HG03521 (cell line): Measurements from ENCODE around the gene ATM.
"Not testable (repeated sequence)": the region's sequence is repeated elsewhere in the genome, so short reads cannot be mapped to it uniquely, and the experiment has no call there.

Source experiments
- ATAC-seq: cut with Tn5 transposase; IDR thresholded peaks from one replicate; pipeline ENCODE4 v1.9.1; 2021; ENCODE audit warnings: mild to moderate bottlenecking, moderate library complexity; ENCODE audit not compliant: unreplicated experiment

ATM gene

DNA sequence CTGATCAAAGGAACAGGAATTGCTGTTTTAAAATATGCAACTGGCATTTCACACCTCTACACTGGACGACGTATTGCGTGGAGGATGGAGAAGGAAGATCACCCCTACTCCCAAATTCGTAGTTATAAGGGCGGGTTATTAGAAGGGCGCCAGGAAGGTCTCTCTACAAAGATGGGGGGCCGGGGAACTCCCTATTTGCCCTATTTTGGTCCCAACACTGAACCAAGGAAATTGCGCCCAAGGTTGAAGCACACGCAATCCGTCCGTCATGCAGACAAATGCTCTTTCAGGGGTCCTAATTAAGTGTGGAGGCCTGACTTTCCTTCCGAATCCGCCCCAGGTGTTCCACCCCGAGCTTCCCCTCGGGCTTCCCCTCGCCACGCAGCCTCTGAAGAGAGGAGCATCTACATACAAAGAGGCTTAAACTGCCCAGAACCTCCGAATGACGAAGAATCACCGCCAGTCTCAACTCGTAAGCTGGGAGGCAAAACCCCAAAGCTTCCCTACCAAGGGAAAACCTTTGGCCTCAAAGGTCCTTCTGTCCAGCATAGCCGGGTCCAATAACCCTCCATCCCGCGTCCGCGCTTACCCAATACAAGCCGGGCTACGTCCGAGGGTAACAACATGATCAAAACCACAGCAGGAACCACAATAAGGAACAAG lies 825 bp upstream of the ATM start:
- ATAC-seq = no peak

DNA sequence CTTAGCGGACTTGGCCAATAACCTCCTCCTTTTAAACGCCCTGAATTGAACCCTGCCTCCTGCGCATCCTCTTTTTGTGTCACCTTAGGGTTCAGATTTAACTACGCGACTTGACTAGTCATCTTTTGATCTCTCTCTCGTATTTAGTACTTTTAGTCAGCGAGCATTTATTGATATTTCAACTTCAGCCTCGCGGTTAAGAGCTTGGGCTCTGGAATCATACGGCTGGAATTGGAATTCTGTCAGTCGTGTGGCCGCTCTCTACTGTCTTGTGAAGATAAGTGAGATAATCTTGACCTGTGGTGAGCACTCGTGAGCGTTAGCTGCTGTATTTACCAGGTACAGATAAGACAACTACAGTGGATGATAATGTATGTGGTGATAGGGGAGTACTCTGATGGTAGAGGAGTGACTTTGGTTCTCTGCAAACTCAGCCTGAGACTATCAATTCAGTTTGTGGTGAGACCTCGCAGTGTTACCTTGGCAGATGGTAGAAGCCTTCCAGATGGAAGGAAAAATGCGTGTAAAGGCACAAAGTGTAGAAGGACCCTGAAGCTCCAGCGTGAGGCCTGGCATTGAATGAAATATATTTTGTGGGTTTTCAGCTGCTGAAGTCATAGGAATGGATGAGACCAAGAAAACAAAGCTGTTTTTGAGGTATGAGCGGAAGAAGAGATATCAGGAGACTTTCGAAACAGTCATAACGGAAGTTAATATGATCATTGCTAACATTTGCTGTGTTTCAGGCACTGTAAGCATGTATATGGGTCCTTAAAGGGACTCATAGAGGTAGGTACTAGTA lies 682 bp downstream of the ATM start:
- ATAC-seq = no peak

DNA sequence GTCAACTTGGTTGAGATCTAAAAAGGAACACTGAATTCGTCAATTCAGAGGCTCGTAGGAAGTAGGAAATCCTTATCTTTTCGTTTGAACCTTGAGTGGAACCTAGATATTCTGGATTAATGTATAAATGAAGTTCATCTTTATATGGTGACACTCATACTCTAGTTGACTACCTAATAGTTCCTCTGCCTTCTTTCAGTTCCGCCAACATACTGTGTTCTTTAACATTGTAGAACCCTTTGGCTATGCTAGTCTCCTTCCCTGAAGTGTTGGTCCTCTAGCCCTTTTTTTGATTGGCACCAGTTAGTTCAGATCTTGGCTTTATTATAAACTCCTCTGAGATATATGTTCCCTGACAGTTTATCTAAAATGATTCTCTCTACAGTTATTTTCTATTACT lies 1.5 kb downstream of the ATM start:
- ATAC-seq = no peak

DNA sequence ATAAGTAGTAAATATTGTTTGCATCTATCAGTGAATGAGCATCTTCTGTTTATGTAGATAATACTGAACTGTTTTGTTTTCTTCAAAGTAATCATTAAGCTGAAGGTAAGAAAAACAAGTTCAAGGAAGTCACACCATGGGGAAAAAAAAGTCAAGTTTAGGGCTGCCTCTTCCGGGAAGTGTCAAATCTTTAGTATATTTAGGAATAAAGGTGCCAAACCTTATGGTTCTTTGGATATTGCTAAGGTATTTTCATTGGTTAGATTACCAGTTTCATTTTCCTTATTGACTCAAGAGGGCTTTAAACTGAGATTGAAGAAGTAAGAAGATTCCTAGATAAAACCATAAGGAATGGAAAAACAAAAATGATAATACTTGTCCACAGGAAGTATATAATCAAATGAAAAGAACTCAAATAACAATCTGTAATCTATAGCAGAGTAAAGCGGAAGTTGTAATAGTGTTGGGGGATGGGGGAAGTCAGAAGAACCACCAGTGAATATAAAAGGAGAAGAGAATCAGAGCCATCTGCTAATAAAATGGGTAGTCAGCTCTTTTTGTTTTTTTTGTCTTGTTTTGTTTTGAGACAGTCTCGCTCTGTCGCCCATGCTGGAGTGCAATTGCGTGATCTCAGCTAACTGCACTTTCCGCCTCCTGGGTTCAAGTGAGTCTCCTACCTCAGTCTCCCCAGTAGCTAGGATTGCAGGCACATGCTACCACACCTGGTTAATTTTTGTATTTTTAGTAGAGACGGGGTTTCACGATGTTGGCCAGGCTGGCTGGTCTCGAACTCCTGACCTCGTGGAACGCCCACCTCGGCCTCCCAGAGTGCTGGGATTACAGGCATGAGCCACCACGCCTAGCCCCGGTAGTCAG lies 2.3 kb downstream of the ATM start:
- ATAC-seq = no peak

- ATAC-seq = no peak
Observed at GRCh38 chr11:108226036-108226435, 3.2 kb downstream of the ATM start.

DNA sequence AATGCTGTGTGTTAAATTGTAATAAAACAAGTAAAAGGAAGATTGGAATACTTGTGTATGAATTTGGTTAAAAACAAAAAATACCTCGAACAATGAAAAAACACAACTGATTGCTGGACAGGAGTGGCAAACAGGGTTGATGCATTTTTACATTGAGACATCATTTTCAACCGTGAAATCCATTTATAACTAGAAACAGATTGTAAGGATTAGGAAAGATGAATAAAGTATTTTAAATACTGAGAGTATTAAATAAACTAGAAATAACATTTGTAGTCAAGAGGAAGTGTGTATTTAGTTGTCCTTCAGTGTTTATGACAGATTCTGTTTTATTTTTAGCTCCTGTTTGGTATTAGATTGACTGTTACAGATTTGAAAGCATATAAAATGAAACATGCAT lies 5.4 kb downstream of the ATM start:
- ATAC-seq = no peak

DNA sequence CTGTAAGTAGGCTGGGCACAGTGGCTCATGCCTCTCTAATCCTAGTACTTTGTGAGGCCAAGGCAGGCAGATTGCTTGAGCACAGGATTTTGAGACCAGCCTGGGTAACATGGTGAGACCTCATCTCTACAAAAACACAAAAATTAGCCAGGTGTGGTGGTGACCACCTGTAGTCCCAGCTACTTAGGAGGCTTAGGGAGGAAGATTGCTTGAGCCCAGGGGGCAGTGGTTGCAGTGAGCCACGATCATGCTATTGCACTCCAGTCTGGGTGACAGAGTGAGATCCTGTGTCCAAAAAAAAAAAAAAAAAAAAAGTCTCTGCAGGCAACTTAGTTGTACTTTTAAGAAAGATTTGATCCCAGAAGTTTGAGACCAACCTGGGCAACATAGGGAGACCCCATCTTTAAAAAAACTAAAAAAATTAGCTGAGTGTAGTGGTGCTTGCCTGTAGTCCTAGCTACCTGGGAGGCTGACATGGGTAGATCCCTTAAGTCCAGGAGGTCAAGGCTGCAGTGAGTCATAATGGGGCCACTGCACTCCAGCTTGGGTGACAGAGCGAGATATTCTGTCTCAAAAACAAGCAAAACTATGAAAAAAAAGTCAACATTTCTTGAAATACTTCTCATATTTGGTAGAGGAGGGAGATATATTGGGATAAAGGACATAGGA lies 10.5 kb downstream of the ATM start:
- ATAC-seq = no peak

- no peak for ATAC-seq
Observed at GRCh38 chr11:108235192-108235591, 12.3 kb downstream of the ATM start.

DNA sequence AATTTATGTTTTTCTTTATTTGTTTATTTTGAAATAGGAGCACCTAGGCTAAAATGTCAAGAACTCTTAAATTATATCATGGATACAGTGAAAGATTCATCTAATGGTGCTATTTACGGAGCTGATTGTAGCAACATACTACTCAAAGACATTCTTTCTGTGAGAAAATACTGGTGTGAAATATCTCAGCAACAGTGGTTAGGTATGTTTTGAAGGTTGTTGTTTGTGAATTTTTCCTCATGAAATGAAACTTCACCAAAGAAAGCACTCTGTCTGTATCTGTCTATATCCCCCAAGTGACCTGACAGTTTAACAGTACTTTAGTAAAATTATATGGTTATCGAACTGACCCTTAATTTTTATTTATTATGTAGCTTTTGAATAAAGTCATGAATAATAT lies 12.8 kb downstream of the ATM start:
- ATAC-seq = no peak

GRCh38 chr11:108237058-108237481 lies 14.2 kb downstream of the ATM start:
- ATAC-seq = peak; percentile 29

DNA sequence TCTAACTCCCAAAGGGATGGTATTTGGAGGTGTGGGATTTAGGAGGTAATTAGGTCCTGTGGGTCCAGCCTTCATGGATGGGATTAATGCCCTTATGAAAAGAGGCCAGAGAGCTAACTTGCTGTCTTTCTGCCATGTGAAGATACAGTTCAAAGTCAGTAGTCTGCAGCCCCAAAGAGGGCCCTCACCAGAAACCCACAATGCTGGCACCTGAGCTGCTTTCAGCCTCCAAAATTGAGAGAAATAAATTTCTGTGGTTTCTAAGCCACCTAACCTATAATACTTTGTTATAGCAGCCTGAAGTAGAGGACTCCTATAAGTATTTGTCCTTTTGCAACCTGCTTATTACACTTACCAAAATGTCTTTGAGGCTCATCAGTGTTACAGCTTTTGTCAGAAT lies 16.2 kb downstream of the ATM start:
- ATAC-seq = no peak

DNA sequence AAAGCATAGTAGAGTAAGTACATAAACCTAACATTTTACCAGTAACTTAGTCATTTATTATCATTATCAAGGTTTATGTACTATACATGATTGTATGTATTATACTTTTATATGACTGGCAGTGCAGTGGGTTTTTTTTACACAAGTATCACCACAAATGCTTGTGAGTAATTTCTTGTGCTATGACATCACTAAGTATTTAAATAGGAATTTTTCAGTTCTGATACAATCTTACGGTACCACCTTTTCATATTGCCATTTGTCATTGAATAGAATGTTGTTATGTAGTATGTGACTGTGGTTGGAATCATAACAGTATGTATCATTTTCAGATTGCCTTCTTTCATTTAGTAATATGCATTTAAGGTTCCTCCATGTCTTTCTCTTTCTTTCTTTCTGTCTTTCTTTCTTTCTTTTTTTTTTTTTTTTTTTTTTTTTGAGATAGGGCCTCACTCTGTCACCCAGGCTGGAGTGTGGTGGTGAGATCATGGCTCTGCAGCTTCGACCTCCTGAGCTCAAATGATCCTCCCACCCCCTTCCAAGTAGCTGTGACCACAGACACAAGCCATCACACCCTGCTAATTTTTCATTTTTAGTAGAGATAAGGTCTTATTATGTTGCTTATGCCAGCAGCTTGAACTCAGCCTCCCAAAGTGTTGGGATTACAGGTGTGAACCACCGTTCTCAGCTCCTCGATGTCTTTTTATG lies 18.6 kb downstream of the ATM start:
- ATAC-seq = no peak

DNA sequence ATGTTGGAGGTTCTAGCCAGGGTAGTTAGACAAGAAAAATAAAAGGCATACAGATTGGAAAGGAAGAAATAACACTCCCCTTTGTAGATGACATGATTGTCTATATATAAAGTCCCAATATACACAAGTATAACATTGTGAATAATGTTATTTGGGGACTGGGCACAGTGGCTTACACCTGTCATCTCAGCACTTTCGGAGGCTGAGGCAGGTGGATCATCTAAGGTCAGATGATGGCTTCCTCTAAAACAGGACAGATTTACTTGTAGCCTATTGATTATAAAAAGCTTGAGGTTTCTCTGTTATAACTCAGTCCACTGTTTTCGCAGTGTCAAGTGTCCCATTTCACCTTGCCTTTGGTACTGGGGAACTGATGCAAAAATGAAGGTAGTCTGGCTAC lies 19.6 kb downstream of the ATM start:
- no peak for ATAC-seq

- no peak for ATAC-seq
Observed at GRCh38 chr11:108246308-108246707, 23.4 kb downstream of the ATM start.

DNA sequence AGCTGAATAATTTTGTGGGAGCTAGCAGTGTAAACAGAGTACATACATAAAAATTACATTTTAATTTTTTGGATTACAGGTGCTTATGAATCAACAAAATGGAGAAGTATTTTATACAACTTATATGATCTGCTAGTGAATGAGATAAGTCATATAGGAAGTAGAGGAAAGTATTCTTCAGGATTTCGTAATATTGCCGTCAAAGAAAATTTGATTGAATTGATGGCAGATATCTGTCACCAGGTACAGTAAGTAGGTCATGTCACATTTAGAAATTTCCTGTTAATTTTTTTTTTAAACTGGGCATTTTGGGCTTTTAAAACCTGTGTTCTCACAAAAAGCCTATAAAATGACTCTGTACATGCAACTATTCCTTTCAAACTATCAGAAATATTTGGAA lies 24.0 kb downstream of the ATM start:
- ATAC-seq = no peak

- ATAC-seq = no peak
Observed at GRCh38 chr11:108253176-108253575, 30.3 kb downstream of the ATM start.

DNA sequence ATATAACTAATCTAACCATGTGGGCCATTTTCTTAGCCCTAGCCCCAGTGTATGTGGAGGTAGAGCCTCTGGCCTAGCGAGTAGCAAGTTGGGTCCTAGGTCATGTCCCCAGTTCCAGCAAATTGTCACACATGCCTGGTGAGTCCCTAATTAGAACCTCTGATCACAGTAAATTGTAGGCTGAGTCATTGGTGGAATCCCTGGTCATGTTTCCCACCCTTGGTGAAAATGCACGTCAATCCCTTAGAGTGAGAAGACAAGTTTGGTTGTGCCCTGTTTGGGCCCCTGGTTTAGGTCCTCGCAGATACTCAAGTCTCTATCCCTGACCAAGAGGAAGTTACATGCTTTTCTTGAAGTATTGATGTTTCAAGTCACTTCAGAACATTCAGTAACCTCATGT lies 46.7 kb downstream of the ATM start:
- ATAC-seq = no peak

DNA sequence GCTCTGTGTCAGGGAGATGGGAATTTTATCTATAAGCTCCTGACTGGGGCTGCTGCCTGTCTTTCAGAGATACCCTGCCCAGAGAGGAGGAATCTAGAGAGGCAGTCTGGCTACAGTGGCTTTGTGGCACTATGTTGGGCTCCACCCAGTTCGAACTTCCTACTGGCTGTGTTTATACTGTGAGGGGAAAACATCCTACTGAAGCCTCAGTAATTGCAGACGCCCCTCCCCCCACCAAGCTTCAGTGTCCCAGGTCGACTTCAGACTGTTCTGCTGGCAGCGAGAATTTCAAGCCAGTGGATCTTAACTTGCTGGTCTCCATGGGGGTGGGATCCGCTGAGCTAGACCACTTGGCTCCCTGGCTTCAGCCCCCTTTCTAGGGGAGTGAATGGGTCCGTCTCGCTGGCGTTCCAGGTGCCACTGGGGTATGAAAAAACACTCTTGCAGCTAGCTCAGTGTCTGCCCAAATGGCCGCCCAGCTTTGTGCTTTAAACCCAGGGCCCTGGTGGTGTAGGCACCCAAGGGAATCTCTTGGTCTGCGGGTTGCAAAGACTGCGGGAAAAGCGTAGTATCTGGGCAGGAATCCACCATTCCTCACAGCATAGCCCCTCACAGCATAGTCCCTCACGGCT lies 54.2 kb downstream of the ATM start:
- ATAC-seq = not testable (repeated sequence)

DNA sequence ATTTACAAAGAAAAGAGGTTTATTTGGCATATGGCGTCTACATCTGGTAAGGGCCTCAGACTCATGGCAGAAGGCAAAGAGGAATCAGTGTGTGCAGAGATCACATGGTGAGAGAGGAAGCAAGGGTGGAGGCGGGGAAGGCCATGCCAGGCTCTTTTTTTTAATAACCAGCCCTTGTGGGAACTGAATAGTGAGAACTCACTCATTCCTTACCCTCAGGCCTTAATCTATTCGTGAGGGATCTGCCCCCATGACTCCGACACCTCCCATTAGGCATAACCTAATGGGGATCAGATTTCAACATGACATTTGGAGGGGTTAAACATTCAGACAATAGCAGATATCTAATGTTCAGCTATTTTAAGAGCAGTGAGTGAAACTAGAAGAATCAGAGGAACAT lies 55.7 kb downstream of the ATM start:
- ATAC-seq = no peak

GRCh38 chr11:108278954-108279353 lies 56.1 kb downstream of the ATM start:
- no peak for ATAC-seq
